ENCODE measurements around the gene GNPTAB.

Gene GNPTAB

DNA sequence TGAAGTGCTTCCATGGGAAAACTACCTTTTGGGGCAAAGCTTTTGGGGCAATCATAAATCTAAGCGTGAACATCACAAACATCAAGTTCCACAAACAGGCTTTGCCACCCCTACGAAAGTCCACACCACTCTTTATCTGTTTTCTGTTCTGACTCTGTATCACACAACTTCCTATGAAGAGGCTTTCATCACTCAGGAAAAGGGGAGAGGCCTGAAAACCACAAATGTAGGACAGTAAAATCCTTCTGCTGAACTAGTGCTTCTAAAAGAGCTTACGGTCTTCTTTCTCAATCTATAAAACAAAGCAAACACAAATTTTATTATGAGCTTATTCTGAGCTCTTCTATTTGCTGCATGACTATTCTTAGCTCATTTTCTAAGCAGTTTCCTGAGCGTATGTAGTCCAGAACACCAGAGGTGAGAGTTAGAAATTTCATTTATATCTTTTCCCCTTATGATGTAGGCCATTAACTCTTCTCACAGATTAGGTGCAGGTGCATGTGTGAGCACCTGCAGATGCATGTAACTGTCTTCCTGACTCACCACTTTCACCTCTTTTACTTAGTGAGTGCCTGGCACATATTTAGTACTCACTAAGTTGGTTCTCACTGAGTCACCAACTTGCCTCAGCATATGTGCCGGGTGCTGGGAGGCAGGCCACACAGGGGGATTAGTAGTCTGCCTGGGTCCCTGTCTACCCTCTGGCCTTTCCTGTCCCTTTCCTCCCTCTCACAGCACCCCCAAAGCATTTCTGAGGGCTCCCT lies 58.6 kb downstream of the GNPTAB start:
- DNase-seq (ENCODE audit: low spot score) = no peak

DNA sequence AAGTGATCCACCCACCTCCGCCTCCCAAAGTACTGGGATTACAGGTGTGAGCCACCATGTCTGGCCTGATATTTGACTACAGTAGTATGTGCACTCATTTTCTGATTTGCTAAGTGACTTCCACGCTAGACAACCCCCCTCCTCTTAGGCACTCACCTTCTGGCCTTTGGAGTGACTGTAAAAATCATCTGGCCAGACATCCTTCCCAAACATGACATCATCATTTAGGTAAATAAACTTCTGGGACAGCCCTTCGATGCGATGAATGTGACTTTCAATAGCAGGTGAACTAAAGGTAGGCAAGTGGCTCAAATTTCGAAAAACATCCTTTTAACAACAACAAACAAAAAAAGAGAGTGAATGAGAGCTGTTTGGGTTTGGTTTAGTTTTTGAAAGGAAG lies 60.9 kb downstream of the GNPTAB start:
- DNase-seq (ENCODE audit: low spot score) = no peak

DNA sequence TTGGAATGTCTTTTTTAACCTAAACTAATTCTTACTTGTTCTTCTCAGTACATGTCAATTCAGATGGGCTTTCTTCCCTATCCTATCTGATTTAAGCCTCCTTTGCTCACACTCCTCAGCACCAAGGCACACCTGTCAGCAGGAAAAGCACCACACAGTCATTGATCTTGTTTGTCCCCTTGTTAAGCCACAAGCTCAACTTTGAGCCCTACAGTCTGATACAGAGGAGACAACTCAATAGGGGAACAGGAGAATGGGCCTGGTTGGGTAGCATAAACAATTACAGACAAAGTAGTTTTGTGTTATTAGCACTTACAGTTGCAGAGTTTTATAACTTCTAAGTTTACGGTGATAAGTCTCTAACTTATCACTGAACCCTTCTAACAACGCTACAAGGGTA lies 62.0 kb downstream of the GNPTAB start:
- DNase-seq (ENCODE audit: low spot score) = no peak

DNA sequence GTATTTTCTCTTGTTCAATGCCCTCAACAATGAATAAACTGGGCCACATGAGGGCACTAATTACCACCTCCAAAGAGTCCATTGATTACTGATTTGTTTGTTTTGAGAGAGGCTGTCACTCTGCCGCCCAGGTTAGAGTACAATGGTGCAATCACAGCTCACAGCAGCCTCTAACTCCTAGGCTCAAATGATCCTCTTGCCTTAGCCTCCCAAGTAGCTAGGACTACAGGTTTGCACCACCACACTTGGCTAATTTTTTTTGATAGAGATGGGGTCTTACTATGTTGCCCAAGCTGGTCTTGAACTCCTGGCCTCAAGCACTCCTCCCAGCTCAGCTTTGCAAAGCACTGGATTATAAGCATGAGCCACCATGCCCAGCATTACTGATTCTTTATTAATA lies 63.2 kb downstream of the GNPTAB start:
- no peak for DNase-seq (ENCODE audit: low spot score)

DNA sequence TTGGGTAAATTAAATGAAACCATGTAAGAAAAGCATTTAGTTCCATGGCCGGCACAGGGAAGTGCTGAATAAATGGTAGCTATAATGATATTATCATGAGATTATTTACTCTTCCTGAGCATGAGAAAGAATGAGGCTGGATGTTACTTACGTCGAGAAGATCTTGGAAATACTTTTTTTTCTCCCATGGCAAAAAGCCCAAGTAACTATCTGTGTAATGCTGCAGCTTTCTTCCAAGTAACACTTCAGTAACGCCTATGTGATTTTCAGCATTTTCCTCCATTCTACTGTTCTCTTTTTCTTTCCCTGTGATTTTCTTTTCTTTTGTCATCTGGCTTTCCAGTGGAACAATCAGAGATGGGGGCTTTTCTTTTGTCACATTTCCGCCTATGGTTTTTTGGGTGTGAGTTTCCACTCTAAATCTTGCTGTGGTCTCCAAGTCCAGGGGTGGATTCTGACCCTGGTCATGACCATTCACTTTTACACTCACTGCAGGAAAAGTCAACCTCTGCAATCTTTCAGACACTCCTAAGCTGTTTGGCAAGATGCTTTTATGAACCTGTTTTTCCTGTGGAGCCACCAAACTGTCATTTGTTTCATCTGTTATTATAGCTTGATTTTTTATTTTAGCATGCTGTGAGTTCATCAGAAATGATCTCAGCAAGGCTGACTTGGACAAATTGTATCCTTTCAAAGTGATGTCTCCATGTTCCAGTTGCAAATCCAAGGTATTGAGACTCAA lies 66.5 kb downstream of the GNPTAB start:
- DNase-seq (ENCODE audit: low spot score) = no peak

DNA sequence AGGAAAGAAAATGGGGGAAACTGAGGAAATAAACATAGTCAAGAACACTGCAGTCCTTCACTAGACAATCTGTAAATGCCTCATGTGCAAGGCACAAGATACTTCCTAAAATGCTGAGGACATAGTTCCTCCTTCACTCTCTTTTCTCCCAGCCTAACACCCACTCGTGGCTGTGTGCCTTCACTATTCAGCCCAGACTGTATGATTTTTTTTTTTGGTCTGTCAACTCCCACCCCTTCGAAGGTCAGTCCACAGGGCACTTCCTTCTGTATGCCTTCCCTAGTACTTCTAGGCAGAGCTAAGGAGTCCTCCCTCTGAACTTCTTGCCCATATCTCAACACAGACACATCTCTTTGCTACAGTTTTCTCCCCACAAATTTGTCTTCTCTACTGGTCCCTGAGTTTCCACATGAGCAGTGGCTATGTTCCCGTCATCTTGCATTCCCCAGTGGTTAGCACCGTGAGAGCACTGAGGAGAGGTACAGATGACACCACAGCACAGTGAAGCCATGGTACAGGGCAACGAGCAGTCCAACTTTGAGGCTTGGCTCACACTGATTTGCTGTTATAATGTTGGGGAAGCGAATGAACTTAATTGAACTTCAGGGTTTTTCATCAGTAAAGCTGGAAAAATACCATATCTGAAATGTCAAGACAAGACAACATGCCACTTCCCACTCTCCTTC lies 67.4 kb downstream of the GNPTAB start:
- DNase-seq (ENCODE audit: low spot score) = no peak

DNA sequence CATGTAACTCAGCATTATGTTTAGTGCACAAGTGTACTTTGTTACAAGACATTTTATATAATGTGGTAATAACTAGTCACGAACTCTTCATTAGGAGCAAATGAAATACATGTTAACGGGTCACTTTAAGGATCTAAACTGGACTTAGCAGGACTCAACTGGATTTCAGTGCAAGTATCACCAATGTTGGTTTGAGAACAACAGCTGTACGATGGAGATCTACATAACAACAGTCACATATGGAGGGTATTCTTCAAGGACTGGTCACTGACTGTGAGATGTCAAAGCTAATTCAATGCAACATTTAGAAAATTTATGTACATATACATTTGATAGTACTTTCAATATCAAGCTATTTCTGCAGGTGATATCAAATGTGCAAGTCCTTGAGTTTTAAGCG lies 69.0 kb downstream of the GNPTAB start:
- DNase-seq (ENCODE audit: low spot score) = no peak

DNA sequence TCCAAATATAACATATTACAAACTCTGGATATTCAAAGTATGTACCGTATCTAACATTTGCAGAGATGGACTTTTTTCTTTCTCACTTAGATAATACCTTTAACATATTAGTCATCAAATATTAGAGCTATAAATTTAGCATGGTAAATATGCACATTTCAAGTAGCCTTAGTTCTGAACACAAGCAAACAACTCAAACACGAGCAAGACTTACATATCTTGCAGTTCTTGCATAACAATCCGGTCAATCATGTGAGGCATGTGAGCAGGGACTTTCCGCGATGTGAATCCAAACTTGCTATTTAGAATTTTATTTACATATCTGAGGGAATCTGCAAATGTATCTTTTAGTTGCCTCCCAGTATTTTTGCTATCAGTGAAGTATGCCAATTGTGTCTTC lies 69.4 kb downstream of the GNPTAB start:
- no peak for DNase-seq (ENCODE audit: low spot score)

DNA sequence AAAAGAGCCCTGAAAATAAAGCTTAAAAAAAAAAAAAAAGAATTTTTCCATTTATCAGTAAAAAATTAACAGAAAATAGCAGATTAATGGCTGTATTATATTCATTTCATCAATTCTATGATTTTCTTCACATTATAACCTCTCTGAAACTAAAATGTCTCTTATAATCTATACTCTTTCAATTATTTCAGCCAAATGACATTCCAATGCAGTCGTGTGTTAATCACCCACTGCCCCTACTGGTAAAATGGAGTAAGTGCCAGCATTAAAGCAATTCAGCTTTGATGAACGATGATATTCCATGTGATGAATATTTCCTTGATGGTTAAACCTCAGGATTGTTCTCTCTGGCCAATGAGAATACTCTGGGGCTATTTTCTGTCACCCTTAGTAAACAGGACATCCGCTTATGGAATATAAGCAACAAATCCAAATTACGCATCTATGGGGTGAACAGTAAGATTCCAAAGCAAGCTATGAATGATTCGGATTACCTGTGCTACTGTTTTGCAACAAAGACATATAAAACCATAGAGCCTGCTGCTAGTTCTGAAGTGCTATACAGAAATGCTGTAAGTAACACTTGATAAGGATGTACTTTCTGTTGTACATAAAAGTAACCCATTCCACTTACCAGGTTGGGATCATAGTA lies 71.2 kb downstream of the GNPTAB start:
- peak; percentile 67 for DNase-seq (ENCODE audit: low spot score)

DNA sequence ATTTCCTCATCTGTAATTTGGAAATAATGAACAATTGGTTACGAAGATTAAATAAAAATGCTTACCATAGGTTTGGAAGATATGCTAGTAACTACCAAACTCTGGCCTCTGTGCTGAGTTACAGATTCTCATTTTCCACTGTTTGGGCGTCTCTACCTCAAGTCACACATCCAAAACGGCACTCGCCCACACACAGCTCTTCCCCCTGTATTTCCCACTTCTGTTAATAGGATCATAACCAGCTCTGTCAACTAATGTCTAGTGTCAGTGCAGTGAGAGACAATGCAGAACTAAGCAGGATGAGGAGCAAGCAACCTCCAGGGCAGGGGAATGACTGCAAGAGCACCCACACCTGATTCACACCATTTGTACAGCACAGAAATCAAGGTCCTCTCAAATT lies 80.6 kb downstream of the GNPTAB start:
- DNase-seq (ENCODE audit: low spot score) = no peak

DNA sequence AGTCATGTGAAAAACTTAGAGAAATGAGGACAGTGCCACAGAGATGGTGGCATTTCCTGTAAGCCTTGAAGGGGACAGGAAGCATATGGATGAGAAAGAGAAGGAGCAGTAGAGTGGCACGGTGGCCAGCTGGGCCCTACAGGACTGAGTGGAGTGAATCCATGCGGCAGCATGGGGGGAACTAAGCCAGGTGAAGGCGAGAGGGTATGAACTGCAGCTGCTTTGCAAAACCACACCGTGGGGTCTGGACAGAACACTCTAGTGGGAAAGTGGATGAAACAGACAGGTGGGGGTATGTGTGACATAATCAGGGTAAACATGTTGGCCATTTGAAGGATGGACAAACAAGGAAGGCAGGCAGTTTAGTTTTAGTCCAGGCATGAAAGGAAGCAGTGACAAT lies 81.1 kb downstream of the GNPTAB start:
- DNase-seq (ENCODE audit: low spot score) = no peak

DNA sequence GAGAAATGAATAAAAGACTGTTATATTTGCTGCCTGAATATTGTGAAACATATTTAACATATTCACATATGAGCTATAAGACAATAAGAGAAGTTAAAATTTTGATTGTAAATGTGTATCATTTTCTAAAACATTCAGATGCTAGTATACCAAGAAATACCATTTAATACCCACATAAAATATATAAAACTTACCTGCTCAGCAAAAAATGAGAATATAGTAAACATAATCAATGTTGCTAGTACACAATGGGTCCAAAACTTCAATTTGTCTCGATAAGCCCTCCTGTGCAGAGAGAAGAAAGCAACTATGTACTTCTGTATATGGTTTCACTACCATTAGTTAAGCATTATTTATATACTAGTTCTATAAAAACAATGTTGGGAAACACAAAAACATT lies 81.9 kb downstream of the GNPTAB start:
- no peak for DNase-seq (ENCODE audit: low spot score)

DNA sequence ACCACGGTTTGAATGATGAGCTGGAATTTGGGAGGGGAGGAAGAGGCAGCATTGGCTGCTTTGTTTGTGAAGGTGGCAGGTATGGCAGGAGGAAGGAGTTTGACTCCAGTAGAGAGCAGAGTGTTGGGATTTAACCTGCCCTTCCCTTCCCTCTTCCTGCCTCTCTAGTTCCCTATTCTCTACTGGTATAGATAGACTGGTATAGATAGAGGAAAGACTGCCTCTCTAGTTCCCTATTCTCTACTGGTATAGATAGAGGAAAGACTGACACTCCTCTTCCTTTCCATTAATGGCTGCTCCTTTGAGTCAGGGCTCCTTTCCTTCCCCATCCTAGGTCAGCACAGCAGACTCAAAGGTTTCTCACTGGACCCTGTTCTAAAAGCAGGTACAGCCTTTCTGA lies 83.1 kb downstream of the GNPTAB start:
- DNase-seq (ENCODE audit: low spot score) = no peak

DNA sequence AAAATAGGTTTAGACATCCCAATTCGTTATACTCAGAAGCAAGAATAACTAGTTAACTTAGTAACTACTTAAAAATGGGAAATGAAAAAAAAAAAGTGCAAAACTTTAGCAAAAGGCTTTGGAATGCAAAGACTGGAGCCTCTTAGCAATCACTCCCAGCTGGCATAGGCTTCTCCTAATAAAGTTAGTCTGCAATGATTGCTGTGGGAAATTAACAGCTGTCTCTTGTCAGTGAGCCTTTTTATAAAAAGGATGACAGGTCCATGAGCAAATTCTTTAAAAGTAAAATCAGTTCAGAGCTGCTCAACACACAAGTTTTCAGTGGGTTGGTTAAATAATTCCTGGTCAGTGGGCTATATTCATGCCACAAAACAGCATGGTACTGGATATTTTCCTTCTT lies 84.1 kb downstream of the GNPTAB start:
- DNase-seq (ENCODE audit: low spot score) = no peak

DNA sequence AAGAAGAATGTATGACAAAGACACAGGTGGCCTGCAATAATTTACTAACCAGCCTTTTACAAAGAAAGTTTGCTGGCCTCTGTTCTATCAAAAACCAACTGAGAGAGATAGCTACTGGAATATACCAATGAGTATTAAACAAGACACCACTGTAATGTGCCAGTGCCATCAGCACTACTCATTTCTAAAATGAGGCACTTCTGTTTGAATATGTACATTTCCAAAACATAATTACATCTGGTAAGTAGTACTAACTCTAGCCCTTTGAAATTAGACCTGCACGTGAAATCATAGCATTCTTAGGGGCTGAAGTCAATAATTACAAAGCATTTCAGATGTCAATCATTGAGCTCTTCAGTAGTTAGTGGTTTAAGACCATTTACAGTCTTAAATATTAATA lies 84.6 kb downstream of the GNPTAB start:
- DNase-seq (ENCODE audit: low spot score) = no peak

DNA sequence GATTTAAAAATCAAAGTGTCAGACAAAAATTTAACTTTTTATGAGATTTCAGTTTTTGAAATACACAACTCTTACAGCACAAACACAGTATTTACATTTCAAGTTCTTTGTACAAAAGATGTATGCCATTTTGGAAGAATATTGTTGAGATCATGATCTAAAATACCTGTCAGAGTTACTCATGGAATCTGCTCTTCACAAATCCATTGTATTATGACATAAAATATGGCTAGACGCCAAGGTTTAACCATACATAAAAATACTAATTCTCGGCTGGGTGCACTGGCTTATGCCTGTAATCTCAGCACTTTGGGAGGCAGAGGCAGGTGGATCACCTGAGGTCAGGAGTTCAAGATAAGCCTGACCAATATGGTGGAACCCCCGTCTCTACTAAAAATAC lies 85.3 kb downstream of the GNPTAB start:
- no peak for DNase-seq (ENCODE audit: low spot score)

DNA sequence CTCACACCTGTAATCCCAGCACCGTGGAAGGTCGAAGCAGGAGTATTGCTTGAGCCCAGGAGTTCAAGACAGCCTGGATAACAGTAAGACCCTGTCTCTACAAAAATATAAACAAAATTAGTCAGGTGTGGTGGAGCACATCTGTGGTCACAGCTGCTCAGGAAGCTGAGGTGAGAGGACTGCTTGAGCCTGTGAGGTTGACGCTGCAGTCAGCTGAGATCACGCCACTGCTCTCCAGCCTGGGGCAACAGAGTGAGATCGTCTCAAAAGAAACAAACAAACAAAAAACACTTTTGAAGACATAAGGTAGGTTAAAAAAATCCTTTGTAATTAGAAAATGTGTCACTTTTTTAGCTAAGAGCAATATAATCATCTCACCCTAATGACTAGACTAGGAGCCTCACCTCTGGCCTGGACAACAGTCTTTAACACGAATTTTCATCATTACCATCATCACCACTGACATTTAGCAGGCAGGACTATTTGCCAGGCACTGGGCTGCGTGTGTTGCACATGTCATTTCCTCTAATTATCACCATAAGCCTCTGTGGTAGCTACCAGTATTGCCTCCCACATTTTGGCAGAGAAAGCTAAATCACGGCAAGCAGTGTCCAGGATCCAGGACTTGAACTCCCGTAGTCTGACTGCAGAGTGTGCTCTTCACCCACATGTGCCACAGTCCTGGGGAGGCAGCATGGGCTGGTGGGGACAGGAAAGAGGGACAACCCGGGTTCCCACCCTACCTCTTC lies 86.9 kb downstream of the GNPTAB start:
- no peak for DNase-seq (ENCODE audit: low spot score)

DNA sequence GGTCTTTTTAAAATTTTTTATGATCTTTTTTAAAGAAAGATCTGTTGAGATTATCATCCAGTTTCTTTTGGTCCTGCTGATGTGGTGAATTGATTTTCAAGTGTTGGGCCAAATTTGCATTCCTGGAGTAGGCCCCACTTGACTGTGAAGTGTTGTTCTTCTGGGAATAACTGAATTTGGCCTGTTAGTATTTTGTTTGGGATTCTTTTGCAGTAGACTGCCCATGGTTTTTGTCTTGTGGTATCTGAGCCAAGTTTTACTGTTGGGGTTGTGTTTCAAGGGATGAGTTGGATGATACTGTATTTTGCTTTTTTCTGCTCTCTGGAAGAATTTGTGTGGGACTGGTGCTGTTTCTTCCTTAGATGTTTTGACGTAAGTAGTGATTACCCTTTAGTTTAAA lies 87.5 kb downstream of the GNPTAB start:
- no peak for DNase-seq (ENCODE audit: low spot score)

DNA sequence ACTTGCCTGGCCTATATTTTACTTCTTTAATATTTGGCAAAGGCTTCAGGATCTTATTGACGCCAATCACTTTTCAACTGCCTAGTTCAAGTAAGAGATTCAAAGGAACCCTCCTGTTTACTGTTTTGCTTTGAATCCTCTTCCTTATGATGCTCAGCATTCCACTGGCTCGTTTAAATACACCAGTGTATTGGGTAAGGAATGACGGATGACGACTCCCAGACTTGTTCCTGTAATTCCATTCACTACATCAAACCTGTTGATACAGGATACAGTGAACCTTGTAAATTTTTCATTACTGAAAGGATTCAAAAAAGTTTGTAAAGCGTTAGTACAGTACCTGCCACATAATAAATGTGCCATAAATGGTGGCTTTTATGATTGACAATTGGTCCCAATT lies 89.8 kb downstream of the GNPTAB start:
- no peak for DNase-seq (ENCODE audit: low spot score)

DNA sequence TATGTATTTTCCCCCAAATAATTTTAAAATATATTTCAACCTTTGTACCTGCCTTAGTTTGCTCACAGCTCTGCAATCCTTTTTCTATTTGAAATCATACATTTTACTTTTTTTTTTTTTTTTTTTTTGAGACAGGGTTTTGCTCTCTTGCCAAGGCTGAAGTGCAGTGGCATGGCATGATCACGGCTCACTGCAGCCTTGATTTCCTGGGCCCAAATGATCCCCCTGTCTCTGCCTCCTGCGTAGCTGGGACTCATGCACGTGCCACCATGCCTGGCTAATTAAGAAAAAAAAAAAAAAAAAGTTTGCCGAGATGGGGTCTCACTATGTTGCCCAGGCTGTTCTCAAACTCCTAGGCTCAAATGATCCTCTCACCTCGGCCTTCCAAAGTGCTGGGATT lies 90.2 kb downstream of the GNPTAB start:
- no peak for DNase-seq (ENCODE audit: low spot score)

DNA sequence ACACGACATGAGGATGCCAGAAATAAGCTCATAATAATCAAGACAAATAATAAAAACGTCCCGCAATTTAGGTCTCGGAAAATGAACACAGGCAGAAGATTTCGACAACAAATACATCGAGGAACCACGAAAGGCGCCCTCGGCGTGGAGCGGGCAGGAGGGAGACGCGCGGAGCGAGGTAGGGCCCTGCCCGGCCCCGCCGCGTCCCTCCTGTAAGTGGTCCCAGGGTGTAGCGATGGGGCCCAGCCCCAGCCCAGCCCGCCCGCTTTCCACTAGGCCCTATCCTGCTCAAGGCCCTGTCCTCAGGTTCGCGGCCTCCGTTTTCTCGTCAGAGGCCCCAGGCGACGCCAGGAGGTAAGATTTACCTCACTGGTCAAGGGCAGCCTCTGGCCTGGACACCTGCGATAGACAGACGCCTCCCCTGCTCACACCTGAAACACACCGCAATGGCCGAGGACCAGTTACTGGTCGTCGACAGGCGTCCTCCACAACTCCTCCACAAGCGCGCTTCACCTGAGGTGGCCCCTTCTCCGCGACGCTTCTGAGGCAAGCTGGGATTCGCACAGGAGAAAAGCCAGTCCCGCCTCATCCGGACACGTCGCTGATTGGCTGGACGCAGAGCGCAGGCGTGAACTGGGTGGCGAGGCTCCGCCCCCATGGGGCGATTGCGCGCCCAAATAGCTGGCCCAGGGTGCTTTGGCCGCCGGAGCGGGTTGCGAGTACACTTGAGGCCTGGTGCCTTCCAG lies 91.7 kb downstream of the GNPTAB start, which contains the start of gene SYCP3:
SYCP3 (minus strand) TSS at position 543 of the 746 bp plus-strand sequence. CDS start 1,527 bp downstream, outside the sequence.
- DNase-seq (ENCODE audit: low spot score) = no peak
